Keratinocyte (primary cell): ENCODE results near the gene TERB1. TPM values are rescaled to one million over a fixed set of nuclear protein-coding genes. Genes with fewer than 3 reads are reported as not detected.

Source experiments
- DNase-seq: peaks from one replicate; pipeline ENCODE4 v3.0.0-alpha.2; 2011; ENCODE audit warnings: low read depth, missing footprints, low spot score
- FAIRE-seq: peaks from 2 replicates; lab custom pipeline; 2011; peaks lifted over from hg19 to GRCh38; lab: Jason Lieb, UNC
- H2AFZ ChIP-seq: 2 replicates; pipeline ENCODE4 v1.6.0; 2012; ENCODE audit warnings: low read length, control low read depth, inconsistent platforms; ENCODE audit not compliant: control insufficient read depth
- H3K27ac ChIP-seq: 2 replicates; pipeline ENCODE4 v1.5.1; 2011; ENCODE audit warnings: low read length; ENCODE audit not compliant: control insufficient read depth, insufficient read depth
- H3K27me3 ChIP-seq: 3 replicates; pipeline ENCODE4 v1.6.0; 2011; ENCODE audit warnings: low read length; ENCODE audit not compliant: control insufficient read depth, insufficient read depth; ENCODE audit errors: extremely low read depth
- H3K36me3 ChIP-seq, 2 experiments: 2 replicates in 1 of 2; 3 replicates in 1 of 2; pipeline ENCODE4 v1.5.1; 2011; ENCODE audit warnings: low read length in 2 of 2, mild to moderate bottlenecking in 1 of 2; ENCODE audit not compliant: control insufficient read depth in 2 of 2, insufficient read depth in 2 of 2; ENCODE audit errors: extremely low read depth in 1 of 2
- H3K4me1 ChIP-seq: 3 replicates; pipeline ENCODE4 v1.5.1; 2011; ENCODE audit warnings: low read length; ENCODE audit not compliant: control insufficient read depth, insufficient read depth; ENCODE audit errors: extremely low read depth
- H3K4me2 ChIP-seq: 3 replicates; pipeline ENCODE4 v1.6.0; 2011; ENCODE audit warnings: low read depth, low read length; ENCODE audit not compliant: control insufficient read depth, insufficient read depth; ENCODE audit errors: extremely low read depth
- H3K4me3 ChIP-seq, 3 experiments: fragments of 200-600 bp in 1 of 3; sonication (generic) in 1 of 3; 2 replicates in 2 of 3; 3 replicates in 1 of 3; pipeline ENCODE4 v1.5.1; 2011 to 2016; ENCODE audit warnings: low read length in 3 of 3, mild to moderate bottlenecking in 3 of 3, control low read depth in 2 of 3, inconsistent platforms in 1 of 3, low read depth in 1 of 3, mixed read lengths in 1 of 3, mixed run types in 1 of 3, moderate library complexity in 1 of 3; ENCODE audit not compliant: control insufficient read depth in 2 of 3, insufficient read depth in 2 of 3; ENCODE audit errors: extremely low read depth in 1 of 3
- H3K79me2 ChIP-seq: 2 replicates; pipeline ENCODE4 v1.6.0; 2012; ENCODE audit warnings: low read length; ENCODE audit not compliant: control insufficient read depth, insufficient read depth
- H3K9ac ChIP-seq: 3 replicates; pipeline ENCODE4 v1.6.0; 2011; ENCODE audit warnings: low read length; ENCODE audit not compliant: control insufficient read depth, insufficient read depth; ENCODE audit errors: extremely low read depth
- H3K9me1 ChIP-seq: 3 replicates; pipeline ENCODE4 v1.6.0; 2011; ENCODE audit warnings: low read length; ENCODE audit not compliant: control insufficient read depth, insufficient read depth; ENCODE audit errors: extremely low read depth
- H3K9me3 ChIP-seq: 2 replicates; pipeline ENCODE4 v1.5.1; 2012; ENCODE audit warnings: low read depth, low read length; ENCODE audit not compliant: control insufficient read depth
- H4K20me1 ChIP-seq: 3 replicates; pipeline ENCODE4 v1.6.0; 2011; ENCODE audit warnings: low read length; ENCODE audit not compliant: control insufficient read depth, insufficient read depth; ENCODE audit errors: extremely low read depth
- CTCF ChIP-seq, 3 experiments: IDR thresholded peaks in 1 of 3; conservative IDR thresholded peaks in 1 of 3; optimal IDR thresholded peaks in 1 of 3; 2 replicates in 2 of 3; 3 replicates in 1 of 3; pipeline versions ENCODE3 to v1.5.1; 2011; ENCODE audit warnings: low read length in 3 of 3, mild to moderate bottlenecking in 3 of 3, moderate library complexity in 2 of 3, control low read depth in 1 of 3, inconsistent platforms in 1 of 3; ENCODE audit not compliant: insufficient read depth in 2 of 3; ENCODE audit errors: extremely low read depth in 1 of 3
- EZH2 ChIP-seq: IDR thresholded peaks from one replicate; pipeline ENCODE4 v1.6.1; 2012; ENCODE audit warnings: inconsistent platforms, mild to moderate bottlenecking, low read length, moderate library complexity
- dilution Hi-C: fragments of 300-500 bp; cut with MboI; formaldehyde crosslinking; loops from one replicate; pipeline ENCODE4 v1.7.0; 2020; ENCODE audit warnings: low sequenced_read_pairs; ENCODE audit not compliant: extremely low pct_ligation_motif_present
- polyA plus RNA-seq, 5 experiments: library from polyadenylated mRNA; depleted of rRNA in 3 of 5; stranded (reverse) in 3 of 5; stranded (forward) in 1 of 5; unstranded in 1 of 5; fragments of >200 nt; gene quantifications; 1 replicate in 1 of 5; 2 replicates in 3 of 5; 3 replicates in 1 of 5; pipeline versions ENCODE4 v1.2.1 to v1.2.3, GENCODE V29; 2011 to 2012; ENCODE audit warnings: missing spikeins in 2 of 5, low read depth in 1 of 5, low replicate concordance in 1 of 5

Gene TERB1
- polyA plus RNA-seq, 1 donor (not counting 4 experiments of a cell fraction or from before 2014, with no cell fraction given): 0.22 TPM

- no peak overlapping the region for H2AFZ ChIP-seq
- TF ChIP-seq EZH2: no peak
- TF ChIP-seq CTCF (optimal IDR thresholded peaks at IDR 0.05 in 1 of 3, IDR thresholded peaks at IDR 0.05 in 1 of 3, conservative IDR thresholded peaks at IDR 0.05 in 1 of 3; ENCODE audit: extremely low read depth in 1 of 3, insufficient read depth in 2 of 3, low read length in 3 of 3): no peak
- H3K4me3 ChIP-seq: no peak overlapping the region
- no peaks in the 10 kb centered on the region for H3K4me1 ChIP-seq
- H3K27ac ChIP-seq: no peak overlapping the region
- H3K9ac ChIP-seq: no peak overlapping the region
- no peaks in the 10 kb centered on the region for H3K9me3 ChIP-seq
- DNase-seq (no peak), FAIRE-seq (no peak)
- H4K20me1 ChIP-seq: no peaks in the 10 kb centered on the region
- no peaks in the 10 kb centered on the region for H3K36me3 ChIP-seq
- H3K27me3 ChIP-seq: peaks cover 32% of the 10 kb centered on the region
- H3K79me2 ChIP-seq: no peaks in the 10 kb centered on the region
- dilution Hi-C loops: no loop called here
- H3K4me2 ChIP-seq: no peak overlapping the region
- no peaks in the 10 kb centered on the region for H3K9me1 ChIP-seq
Observed at GRCh38 chr16:66841366-66841765, 40.0 kb upstream of the TERB1 start.

- H2AFZ ChIP-seq: no peak overlapping the region
- FAIRE-seq: no peak
- H4K20me1 ChIP-seq: no peaks in the 10 kb centered on the region
- H3K9me1 ChIP-seq: no peaks in the 10 kb centered on the region
- H3K36me3 ChIP-seq: no peaks in the 10 kb centered on the region
- TF ChIP-seq CTCF (optimal IDR thresholded peaks at IDR 0.05 in 1 of 3, IDR thresholded peaks at IDR 0.05 in 1 of 3, conservative IDR thresholded peaks at IDR 0.05 in 1 of 3; ENCODE audit: extremely low read depth in 1 of 3, insufficient read depth in 2 of 3, low read length in 3 of 3) (no peak), EZH2 (no peak)
- H3K27ac ChIP-seq: no peak overlapping the region
- no peak overlapping the region for H3K4me2 ChIP-seq
- H3K9me3 ChIP-seq: no peaks in the 10 kb centered on the region
- H3K79me2 ChIP-seq: no peaks in the 10 kb centered on the region
- no peak for DNase-seq
- dilution Hi-C loops: no loop called here
- peaks cover 28% of the 10 kb centered on the region for H3K27me3 ChIP-seq
- H3K9ac ChIP-seq: no peak overlapping the region
- no peak overlapping the region for H3K4me3 ChIP-seq
- H3K4me1 ChIP-seq: no peaks in the 10 kb centered on the region
Observed at GRCh38 chr16:66840883-66841282, 39.5 kb upstream of the TERB1 start.
